ENCODE measurements around the gene NHLH2. TPM values are rescaled to one million over a fixed set of nuclear protein-coding genes. Genes with fewer than 3 reads are reported as not detected.

NHLH2 gene
- polyA plus RNA-seq, 1 of the 3 experiments (the other 2 are of a cell fraction): not detected

- Histone ChIP-seq H3K4me2 (no peak overlapping the region), H3K4me1 (ENCODE audit: control insufficient read depth in 1 of 2, insufficient read depth in 2 of 2, low read depth in 1 of 2, low read length in 1 of 2) (no peaks in the 10 kb centered on the region), H3K9me2 (no peaks in the 10 kb centered on the region), H3K9me3 (no peaks in the 10 kb centered on the region), H2AFZ (ENCODE audit: low read depth) (no peak overlapping the region), H3K79me2 (ENCODE audit: insufficient read depth) (no peaks in the 10 kb centered on the region), H3K9ac (no peak overlapping the region), H3K36me3 (replicated peaks in 1 of 2; ENCODE audit: control insufficient read depth in 1 of 2, insufficient read depth in 2 of 2, low read length in 1 of 2) (no peaks in the 10 kb centered on the region), H3K4me3 (ENCODE audit: low read depth in 2 of 2, low read length in 1 of 2) (no peak overlapping the region), H4K20me1 (ENCODE audit: insufficient read depth) (no peaks in the 10 kb centered on the region), H3F3A (replicated peaks; ENCODE audit: insufficient read depth) (no peaks in the 10 kb centered on the region), H3K27me3 (ENCODE audit: insufficient read depth) (no peaks in the 10 kb centered on the region), H3K27ac (ENCODE audit: low read depth in 2 of 2, low read length in 1 of 2) (no peak overlapping the region)
- WGBS (ENCODE audit: low lambda C conversion rate): 12% methylated on average over 1 of the region's 1 CpG
- no peak for TF ChIP-seq GATA2 (CRISPR knock-in tag; IDR thresholded peaks at IDR 0.05)
- CTCF ChIA-PET: interaction anchor here (0.7 kb wide), 1 partner anchor 22 kb away, joined by 3 read pairs; no protein-coding TSS in a partner anchor
- no peak for DNase-seq
- POLR2A ChIA-PET: no interaction called here
These were observed 6.9 kb upstream of the NHLH2 start for GRCh38 chr1:115847787-115848186.

DNA sequence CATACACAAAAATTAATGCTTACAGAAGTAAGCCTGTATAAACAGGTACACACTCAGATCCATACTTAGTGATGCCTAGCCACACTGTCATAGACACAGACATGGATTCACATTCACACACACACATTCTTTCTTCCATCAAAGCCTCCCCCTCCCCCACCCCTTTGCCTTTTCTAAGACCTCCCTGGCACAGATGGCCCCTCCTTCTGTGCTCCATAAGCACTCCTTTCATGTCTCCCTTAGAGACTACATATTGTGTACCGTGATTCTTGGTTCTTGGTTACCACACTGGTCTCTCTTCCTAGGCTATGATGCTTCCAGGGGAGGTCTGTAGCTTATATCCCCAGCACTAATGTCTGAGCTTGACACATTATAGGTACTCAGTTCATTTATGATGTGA is 2.0 kb upstream of the NHLH2 start:
- ChIA-PET POLR2A (no interaction called here), CTCF (interaction anchor here (1.1 kb wide), 1 partner anchor 10 kb away, joined by 3 read pairs; no protein-coding TSS in a partner anchor)
- H3K36me3 ChIP-seq (replicated peaks in 1 of 2; ENCODE audit: control insufficient read depth in 1 of 2, insufficient read depth in 2 of 2, low read length in 1 of 2): no peaks in the 10 kb centered on the region
- no peaks in the 10 kb centered on the region for H3K79me2 ChIP-seq (ENCODE audit: insufficient read depth)
- no peak overlapping the region for H2AFZ ChIP-seq (ENCODE audit: low read depth)
- H3K9me2 ChIP-seq: no peaks in the 10 kb centered on the region
- no peak for TF ChIP-seq FOXJ3 (CRISPR knock-in tag; IDR thresholded peaks at IDR 0.05)
- no peak for TF ChIP-seq GATA2 (CRISPR knock-in tag; IDR thresholded peaks at IDR 0.05)
- TF ChIP-seq EP300 (IDR thresholded peaks at IDR 0.05; ENCODE audit: borderline replicate concordance in 1 of 2, low read depth in 1 of 2, low read length in 1 of 2): no peak
- TF ChIP-seq NRF1 (IDR thresholded peaks at IDR 0.05; ENCODE audit: low read depth, low read length): no peak
- TF ChIP-seq NFIC (IDR thresholded peaks at IDR 0.05; ENCODE audit: borderline replicate concordance): no peak
- TF ChIP-seq RFX5 (IDR thresholded peaks at IDR 0.05; ENCODE audit: low read length): no peak
- TF ChIP-seq TAF1 (IDR thresholded peaks at IDR 0.05; ENCODE audit: borderline replicate concordance, low read depth, low read length): no peak
- TF ChIP-seq JUND (IDR thresholded peaks at IDR 0.05): no peak
- no peak for TF ChIP-seq RAD21 (IDR thresholded peaks at IDR 0.05; ENCODE audit: low read length)
- TF ChIP-seq, protein P1, sequence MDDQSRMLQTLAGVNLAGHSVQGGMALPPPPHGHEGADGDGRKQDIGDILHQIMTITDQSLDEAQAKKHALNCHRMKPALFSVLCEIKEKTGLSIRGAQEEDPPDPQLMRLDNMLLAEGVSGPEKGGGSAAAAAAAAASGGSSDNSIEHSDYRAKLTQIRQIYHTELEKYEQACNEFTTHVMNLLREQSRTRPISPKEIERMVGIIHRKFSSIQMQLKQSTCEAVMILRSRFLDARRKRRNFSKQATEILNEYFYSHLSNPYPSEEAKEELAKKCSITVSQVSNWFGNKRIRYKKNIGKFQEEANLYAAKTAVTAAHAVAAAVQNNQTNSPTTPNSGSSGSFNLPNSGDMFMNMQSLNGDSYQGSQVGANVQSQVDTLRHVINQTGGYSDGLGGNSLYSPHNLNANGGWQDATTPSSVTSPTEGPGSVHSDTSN (IDR thresholded peaks at IDR 0.05): no peak
- no peak for TF ChIP-seq IRF3 (IDR thresholded peaks at IDR 0.05; ENCODE audit: low read depth, low read length)
- no peak for TF ChIP-seq POLR2AphosphoS5 (IDR thresholded peaks at IDR 0.05; ENCODE audit: low read depth, low read length)
- TF ChIP-seq, protein P2, sequence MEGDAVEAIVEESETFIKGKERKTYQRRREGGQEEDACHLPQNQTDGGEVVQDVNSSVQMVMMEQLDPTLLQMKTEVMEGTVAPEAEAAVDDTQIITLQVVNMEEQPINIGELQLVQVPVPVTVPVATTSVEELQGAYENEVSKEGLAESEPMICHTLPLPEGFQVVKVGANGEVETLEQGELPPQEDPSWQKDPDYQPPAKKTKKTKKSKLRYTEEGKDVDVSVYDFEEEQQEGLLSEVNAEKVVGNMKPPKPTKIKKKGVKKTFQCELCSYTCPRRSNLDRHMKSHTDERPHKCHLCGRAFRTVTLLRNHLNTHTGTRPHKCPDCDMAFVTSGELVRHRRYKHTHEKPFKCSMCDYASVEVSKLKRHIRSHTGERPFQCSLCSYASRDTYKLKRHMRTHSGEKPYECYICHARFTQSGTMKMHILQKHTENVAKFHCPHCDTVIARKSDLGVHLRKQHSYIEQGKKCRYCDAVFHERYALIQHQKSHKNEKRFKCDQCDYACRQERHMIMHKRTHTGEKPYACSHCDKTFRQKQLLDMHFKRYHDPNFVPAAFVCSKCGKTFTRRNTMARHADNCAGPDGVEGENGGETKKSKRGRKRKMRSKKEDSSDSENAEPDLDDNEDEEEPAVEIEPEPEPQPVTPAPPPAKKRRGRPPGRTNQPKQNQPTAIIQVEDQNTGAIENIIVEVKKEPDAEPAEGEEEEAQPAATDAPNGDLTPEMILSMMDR (IDR thresholded peaks at IDR 0.05): no peak
- TF ChIP-seq, protein P3, sequence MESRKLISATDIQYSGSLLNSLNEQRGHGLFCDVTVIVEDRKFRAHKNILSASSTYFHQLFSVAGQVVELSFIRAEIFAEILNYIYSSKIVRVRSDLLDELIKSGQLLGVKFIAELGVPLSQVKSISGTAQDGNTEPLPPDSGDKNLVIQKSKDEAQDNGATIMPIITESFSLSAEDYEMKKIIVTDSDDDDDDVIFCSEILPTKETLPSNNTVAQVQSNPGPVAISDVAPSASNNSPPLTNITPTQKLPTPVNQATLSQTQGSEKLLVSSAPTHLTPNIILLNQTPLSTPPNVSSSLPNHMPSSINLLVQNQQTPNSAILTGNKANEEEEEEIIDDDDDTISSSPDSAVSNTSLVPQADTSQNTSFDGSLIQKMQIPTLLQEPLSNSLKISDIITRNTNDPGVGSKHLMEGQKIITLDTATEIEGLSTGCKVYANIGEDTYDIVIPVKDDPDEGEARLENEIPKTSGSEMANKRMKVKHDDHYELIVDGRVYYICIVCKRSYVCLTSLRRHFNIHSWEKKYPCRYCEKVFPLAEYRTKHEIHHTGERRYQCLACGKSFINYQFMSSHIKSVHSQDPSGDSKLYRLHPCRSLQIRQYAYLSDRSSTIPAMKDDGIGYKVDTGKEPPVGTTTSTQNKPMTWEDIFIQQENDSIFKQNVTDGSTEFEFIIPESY (IDR thresholded peaks at IDR 0.05; ENCODE audit: borderline replicate concordance, low read depth): no peak
- TF ChIP-seq, protein P4, sequence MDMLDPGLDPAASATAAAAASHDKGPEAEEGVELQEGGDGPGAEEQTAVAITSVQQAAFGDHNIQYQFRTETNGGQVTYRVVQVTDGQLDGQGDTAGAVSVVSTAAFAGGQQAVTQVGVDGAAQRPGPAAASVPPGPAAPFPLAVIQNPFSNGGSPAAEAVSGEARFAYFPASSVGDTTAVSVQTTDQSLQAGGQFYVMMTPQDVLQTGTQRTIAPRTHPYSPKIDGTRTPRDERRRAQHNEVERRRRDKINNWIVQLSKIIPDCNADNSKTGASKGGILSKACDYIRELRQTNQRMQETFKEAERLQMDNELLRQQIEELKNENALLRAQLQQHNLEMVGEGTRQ (IDR thresholded peaks at IDR 0.05; ENCODE audit: borderline replicate concordance, low read depth, low read length): no peak
- no peak for TF ChIP-seq SMC3 (IDR thresholded peaks at IDR 0.05; ENCODE audit: low read depth, low read length)
- no peak for TF ChIP-seq ELF1 (IDR thresholded peaks at IDR 0.05)
- TF ChIP-seq FOXM1 (IDR thresholded peaks at IDR 0.05; ENCODE audit: low read depth): no peak
- TF ChIP-seq FOSL2 (IDR thresholded peaks at IDR 0.05; ENCODE audit: borderline replicate concordance, low read depth): no peak
- H3K4me2 ChIP-seq: no peak overlapping the region
- no peak overlapping the region for H3K9ac ChIP-seq
- DNase-seq: no peak
- peaks cover 11% of the 10 kb centered on the region for H3K27me3 ChIP-seq (ENCODE audit: insufficient read depth)
- H3K4me3 ChIP-seq (ENCODE audit: low read depth in 2 of 2, low read length in 1 of 2): no peak overlapping the region
- peaks cover 0 to 2% of the 10 kb centered on the region in 2 experiments; a peak in 2 of 4 replicates for H3K4me1 ChIP-seq (ENCODE audit: control insufficient read depth in 1 of 2, insufficient read depth in 2 of 2, low read depth in 1 of 2, low read length in 1 of 2)
- 67% methylated on average over 1 of the region's 1 CpG for WGBS (ENCODE audit: low lambda C conversion rate)
- no peaks in the 10 kb centered on the region for H3F3A ChIP-seq (replicated peaks; ENCODE audit: insufficient read depth)
- no peaks in the 10 kb centered on the region for H4K20me1 ChIP-seq (ENCODE audit: insufficient read depth)
- H3K9me3 ChIP-seq: no peaks in the 10 kb centered on the region
- no peak overlapping the region for H3K27ac ChIP-seq (ENCODE audit: low read depth in 2 of 2, low read length in 1 of 2)
